Fibroblast of skin of scalp (primary cell): ENCODE measurements around the gene TNS3.
"Not testable (repeated sequence)": the region's sequence is repeated elsewhere in the genome, so short reads cannot be mapped to it uniquely, and the experiment has no call there.

Experiments
- DNase-seq: peaks from one replicate; pipeline ENCODE4 v3.0.0-alpha.2; 2013

Gene TNS3

DNA sequence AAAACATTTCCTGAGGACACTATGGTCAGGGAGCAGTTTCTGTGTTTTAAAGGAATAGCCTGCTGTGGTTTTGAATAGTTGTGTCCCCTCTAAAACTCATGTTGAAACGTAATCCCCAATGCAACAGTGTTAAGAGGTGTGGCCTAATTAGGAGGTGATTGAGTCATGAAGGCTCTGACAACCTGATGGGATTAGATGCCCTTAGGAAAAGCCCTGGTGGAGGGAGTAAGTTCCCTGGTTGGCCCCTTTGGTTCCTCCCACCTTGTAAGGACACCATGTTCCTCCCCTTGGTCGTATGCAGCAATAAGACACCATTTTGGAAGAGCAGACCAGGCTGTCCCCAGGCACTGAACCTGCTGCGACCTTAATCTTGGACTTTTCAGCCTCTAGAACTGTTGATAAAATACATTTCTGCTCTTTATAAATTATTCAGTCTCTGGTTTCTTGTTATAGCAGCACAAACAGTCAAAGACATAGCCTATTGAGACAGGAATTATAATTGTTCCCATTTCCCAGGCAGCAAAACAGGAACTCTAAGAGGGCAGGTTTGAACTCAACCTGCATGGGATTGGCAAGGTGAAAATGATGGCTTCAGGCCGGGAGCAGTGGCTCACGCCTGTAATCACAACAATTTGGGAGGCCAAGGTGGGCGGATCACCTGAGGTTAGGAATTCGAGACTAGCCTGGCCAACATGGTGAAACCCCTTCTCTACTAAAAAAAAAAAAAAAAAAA, 20.5 kb upstream of the TNS3 start:
- no peak for DNase-seq

DNA sequence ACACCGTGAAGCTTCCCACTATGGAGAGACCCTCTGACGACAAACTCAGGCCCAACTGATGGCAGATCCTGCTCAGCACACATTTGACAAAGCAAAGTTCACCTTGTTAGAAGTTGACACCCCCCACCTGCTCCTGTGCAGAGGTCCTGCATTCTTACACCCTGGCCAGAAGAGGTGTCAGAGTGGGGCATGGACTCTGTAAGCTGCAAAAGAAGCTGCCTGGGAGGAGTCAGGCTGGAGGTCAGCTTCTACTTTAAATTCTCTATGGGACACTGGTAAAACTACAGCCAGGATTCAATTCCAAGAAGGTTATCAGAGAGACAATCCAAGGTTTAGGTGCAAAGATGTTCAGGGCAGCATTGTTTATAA, 20.0 kb upstream of the TNS3 start:
- DNase-seq, result no peak

GRCh38 chr7:47601119-47601880, 19.4 kb upstream of the TNS3 start:
- peak; percentile 86 for DNase-seq

GRCh38 chr7:47600199-47601118, 18.5 kb upstream of the TNS3 start:
- peak; percentile 71 for DNase-seq

DNA sequence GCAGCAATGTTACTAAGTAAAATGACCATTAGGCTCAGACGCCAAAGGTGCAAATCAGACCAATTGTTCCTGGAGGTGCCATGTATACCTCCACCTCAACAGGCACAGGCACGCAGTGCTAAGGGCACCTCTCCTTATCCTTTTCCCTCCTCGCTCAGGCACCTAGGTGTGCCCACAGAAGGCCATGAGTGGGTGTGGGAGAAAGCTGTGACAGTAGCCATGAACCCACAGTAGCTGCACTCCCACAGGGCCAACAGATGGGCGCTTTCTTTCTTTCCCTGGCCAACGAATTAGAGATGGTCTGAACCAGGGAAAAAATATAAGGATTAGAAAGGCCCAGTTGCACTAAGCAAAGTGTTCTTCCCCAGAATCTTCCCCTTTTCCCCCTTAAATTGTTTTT, 15.5 kb upstream of the TNS3 start:
- no peak for DNase-seq

DNA sequence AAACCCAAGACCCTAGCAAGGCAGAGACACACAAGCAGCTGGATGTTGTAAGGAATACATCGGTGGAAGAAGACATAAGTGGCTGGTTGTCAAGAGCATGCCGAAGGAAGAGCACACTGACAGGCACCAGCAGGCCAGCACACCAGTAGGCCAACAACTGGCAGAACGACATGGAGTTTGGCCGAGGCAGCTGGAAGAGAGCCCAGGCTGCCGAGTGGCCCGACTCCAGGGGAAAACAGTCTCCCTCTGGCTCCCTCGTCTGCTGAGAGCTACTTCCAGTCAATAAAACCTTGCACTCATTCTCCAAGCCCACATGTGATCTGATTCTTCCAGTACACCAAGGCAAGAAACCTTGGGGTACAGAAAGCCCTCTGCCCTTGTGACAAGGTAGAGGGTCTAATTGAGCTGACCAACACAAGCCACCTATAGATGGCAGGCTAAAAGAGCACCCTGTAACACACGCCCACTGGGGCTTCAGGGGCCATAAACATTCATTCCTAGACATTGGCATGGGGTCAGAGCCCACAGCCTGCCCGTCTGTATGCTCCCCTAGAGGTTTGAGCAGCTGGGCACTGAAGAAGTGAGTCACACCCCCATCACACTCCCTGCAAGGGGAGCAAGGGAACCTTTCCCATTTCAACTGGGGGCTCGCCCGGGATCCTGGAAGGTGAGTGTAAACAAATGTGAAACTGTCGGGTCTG, 14.7 kb upstream of the TNS3 start:
- no peak for DNase-seq

DNA sequence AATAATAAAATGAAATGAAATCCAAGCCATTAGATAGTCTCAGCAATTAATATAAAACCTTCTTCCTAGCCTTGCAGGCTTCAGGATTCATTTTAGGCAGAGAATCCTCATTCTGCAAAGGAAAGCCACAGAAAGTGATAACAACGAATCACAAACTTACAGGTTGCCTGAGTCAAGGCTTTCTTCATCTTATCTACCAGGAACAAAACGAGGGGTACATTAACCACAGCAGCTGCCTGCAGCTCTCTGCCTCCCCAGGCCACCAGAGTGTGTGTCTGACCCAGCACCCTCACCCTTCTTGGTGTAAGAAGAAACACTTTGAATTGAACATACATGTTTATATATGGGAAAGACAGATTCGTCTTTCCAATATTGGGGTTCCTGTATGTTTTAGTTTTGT, 12.5 kb upstream of the TNS3 start:
- DNase-seq, result no peak

DNA sequence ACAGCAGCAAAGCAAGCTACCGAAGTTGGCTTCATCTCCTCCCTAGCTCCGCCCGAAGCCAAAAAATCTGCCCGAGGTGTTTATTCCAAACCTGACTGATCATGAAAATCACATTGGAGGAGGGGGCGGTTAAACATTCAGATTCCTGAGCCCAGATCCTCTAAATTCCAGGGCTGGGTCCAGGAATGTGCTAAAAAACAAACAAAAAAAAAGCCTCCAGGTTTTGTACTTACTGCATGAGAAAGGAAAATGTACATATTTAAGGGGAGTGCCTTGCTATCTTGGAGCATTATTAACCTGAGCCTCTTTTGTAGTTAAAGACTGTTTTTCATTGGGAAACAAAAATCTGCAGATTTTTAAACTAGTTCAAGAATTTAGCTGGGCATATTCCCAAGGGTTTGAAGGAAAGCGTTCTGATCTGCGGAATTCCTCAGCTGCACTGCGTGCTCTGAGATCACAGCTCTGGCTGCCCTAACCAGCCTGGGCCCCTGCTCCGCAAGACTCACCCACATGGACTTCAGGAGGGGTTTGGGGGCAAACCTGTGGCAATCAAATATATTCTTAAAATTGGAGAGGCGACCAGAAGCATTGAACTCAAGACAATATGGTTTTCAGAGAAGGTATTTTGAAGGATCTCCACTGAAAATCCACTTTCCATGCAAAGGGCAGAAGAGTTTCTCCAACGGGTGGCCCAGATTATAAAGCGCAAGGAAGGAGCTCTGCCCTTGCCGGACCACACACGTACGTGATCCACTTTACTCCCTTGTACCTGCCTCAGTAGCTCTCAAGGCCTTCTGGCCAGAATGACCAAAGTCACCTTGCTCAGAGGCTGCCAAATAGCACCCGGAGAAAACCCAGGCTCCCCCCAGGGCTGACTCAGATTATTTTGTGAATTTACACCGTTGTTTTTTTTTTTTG, 10.0 kb upstream of the TNS3 start:
- DNase-seq, result peak; percentile 76

GRCh38 chr7:47591089-47591654, 9.3 kb upstream of the TNS3 start:
- DNase-seq, result no peak

DNA sequence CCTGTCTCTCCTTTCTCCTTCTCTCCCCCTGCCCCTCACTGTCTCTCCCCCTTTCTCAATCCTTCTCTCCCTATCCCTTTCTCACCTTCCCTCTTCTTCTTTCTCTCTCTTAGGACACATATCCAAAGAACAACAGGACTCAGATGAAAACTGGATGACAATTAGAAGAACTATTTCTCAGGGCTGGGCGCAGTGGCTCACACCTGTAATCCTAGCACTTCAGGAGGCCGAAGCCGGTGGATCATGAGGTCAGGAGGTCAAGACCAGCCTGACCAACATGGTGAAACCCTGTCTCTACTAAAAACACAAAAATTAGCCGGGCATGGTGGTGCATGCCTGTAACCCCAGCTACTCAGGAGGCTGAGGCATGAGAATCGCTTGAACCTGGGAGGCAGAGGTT, 8.3 kb upstream of the TNS3 start:
- not testable (repeated sequence) for DNase-seq

DNA sequence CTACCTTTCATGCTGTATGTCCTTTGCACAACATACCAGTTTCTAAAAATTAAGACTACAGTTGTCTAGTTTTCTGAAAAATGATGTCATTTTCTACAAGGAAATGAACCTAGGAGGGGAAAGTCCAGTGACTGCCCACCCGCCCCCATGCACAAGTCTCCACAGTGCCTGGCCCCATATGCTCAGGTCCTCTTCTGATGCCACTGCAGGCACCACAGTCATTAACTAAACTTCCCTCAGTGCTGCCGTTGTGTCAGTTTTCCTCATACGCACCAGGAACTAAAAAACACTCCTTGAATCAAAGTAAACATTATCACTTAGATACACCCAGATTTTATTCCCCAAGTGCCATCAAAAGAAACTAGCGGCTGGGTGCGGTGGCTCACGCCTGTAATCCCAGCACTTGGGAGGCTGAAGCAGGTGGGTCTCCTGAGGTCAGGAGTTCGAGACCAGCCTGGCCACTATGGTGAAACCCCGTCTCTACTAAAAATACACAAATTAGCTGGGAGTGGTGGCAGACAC, 6.9 kb upstream of the TNS3 start:
- DNase-seq, result no peak

- no peak for DNase-seq
Observed at GRCh38 chr7:47587976-47588375, 6.1 kb upstream of the TNS3 start.

DNA sequence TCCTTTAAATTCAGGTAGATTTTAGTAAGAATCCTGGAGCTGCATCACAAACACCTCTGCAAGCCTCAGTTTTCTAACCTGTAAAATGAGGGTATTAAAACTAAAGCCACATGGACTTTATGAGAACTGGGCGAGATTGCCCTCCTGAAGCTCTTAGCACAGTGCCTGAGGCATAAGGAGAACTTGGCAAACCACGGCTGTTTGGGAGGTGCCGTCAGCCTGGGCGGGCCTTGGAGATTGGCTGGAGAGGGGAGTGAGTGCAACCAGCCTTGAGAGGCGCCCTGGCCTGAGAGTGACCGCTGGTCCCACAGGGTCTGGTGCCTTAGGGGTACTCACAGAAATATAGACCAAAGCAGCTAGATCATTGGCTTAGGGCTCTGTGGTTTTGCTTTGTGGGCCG, 5.4 kb upstream of the TNS3 start:
- DNase-seq, result no peak

GRCh38 chr7:47586925-47587324, 5.0 kb upstream of the TNS3 start:
- DNase-seq, result no peak

- DNase-seq, result not testable (repeated sequence)
Observed at GRCh38 chr7:47586161-47586670, 4.3 kb upstream of the TNS3 start.

DNA sequence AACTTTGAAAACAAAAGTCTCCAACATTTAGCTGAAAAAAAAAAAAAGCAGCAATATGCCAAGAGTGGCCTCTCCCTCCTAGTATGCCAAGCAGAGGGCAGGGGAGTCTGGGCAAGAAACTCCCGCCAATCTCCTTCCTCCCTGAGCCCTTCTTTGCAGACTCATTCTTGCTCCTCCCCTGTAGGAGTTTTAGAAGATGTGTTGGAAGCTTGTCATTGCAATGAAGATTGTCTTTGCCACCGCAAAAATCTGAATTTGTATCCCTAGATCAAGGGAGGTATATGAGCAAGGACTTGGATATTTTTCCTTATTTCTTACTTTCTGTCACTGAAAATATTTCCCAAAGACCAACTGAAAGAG, 2.6 kb upstream of the TNS3 start:
- DNase-seq, result peak; percentile 85

- DNase-seq, result no peak
Observed at GRCh38 chr7:47583739-47584535, 2.0 kb upstream of the TNS3 start.

- peak; percentile 85 for DNase-seq
Observed at GRCh38 chr7:47582764-47583738, 1.1 kb upstream of the TNS3 start.

- no peak for DNase-seq
Observed at GRCh38 chr7:47581438-47581803, 490 bp downstream of the TNS3 start.
